GM23338 (cell line): ENCODE measurements around the gene PARD6B. TPM values are rescaled to one million over a fixed set of nuclear protein-coding genes. Genes with fewer than 3 reads are reported as not detected.
"Not testable (repeated sequence)": the region's sequence is repeated elsewhere in the genome, so short reads cannot be mapped to it uniquely, and the experiment has no call there.

Source experiments
- ATAC-seq: fragments of 200-7000 bp; cut with Tn5 transposase; 3 replicates; pipeline ENCODE4 v1.9.1; 2020
- DNase-seq: peaks from one replicate; pipeline ENCODE4 v3.0.0-alpha.2; 2015; ENCODE audit warnings: low spot score
- H2AFZ ChIP-seq: fragments of 200-600 bp; sonication (generic); 2 replicates; pipeline ENCODE4 v1.8.0; 2016; ENCODE audit warnings: antibody characterized with exemption, mild to moderate bottlenecking, moderate library complexity
- H3F3A ChIP-seq: fragments of 200-600 bp; sonication (generic); replicated peaks from 2 replicates; pipeline ENCODE4 v1.8.0; 2017; ENCODE audit warnings: antibody characterized with exemption, mixed run types, low read depth
- H3K27ac ChIP-seq: fragments of 200-600 bp; sonication (generic); 2 replicates; pipeline ENCODE4 v1.6.1; 2016; ENCODE audit warnings: low read depth
- H3K27me3 ChIP-seq: fragments of 200-600 bp; sonication (generic); 2 replicates; pipeline ENCODE4 v1.8.0; 2016; ENCODE audit warnings: mild to moderate bottlenecking, mixed run types, moderate library complexity; ENCODE audit not compliant: insufficient read depth
- H3K36me3 ChIP-seq: fragments of 200-600 bp; sonication (generic); 2 replicates; pipeline ENCODE4 v1.8.0; 2016; ENCODE audit warnings: mild to moderate bottlenecking; ENCODE audit not compliant: insufficient read depth
- H3K4me1 ChIP-seq: fragments of 200-600 bp; sonication (generic); 2 replicates; pipeline ENCODE4 v1.8.0; 2016; ENCODE audit warnings: mild to moderate bottlenecking, moderate library complexity; ENCODE audit not compliant: insufficient read depth
- H3K4me2 ChIP-seq: fragments of 200-600 bp; sonication (generic); 2 replicates; pipeline ENCODE4 v1.7.1; 2017; ENCODE audit warnings: mixed run types
- H3K4me3 ChIP-seq: fragments of 200-600 bp; sonication (generic); 2 replicates; pipeline ENCODE4 v1.6.1; 2016; ENCODE audit warnings: mixed run types
- H3K79me2 ChIP-seq: fragments of 200-600 bp; sonication (generic); replicated peaks from 2 replicates; pipeline ENCODE4 v1.8.0; 2017; ENCODE audit warnings: mild to moderate bottlenecking; ENCODE audit not compliant: insufficient read depth
- H3K9me2 ChIP-seq: fragments of 200-600 bp; sonication (generic); 2 replicates; pipeline ENCODE4 v1.8.0; 2017; ENCODE audit not compliant: insufficient read depth
- H4K20me1 ChIP-seq: fragments of 200-600 bp; sonication (generic); replicated peaks from 2 replicates; pipeline ENCODE4 v1.8.0; 2017; ENCODE audit warnings: mild to moderate bottlenecking; ENCODE audit not compliant: insufficient read depth
- H3K27ac Mint-ChIP-seq: 2 replicates; pipeline ENCODE4 v1.8.0; 2020; ENCODE audit warnings: inconsistent platforms, mild to moderate bottlenecking, moderate library complexity, mixed read lengths
- H3K27me3 Mint-ChIP-seq: 3 replicates; pipeline ENCODE4 v1.8.0; 2022; ENCODE audit warnings: low read depth, mild to moderate bottlenecking, moderate library complexity, mixed read lengths, inconsistent platforms; ENCODE audit not compliant: insufficient read depth, poor library complexity
- H3K36me3 Mint-ChIP-seq: 3 replicates; pipeline ENCODE4 v1.8.0; 2021; ENCODE audit warnings: low read depth, mild to moderate bottlenecking, inconsistent platforms, moderate library complexity, mixed read lengths
- H3K4me1 Mint-ChIP-seq: 3 replicates; pipeline ENCODE4 v1.8.0; 2020; ENCODE audit warnings: mild to moderate bottlenecking, inconsistent platforms, mixed read lengths
- H3K4me3 Mint-ChIP-seq: 3 replicates; pipeline ENCODE4 v1.8.0; 2021; ENCODE audit warnings: moderate library complexity, mild to moderate bottlenecking, inconsistent platforms, mixed read lengths
- H3K9me3 Mint-ChIP-seq: 3 replicates; pipeline ENCODE4 v1.8.0; 2020; ENCODE audit warnings: moderate library complexity, mild to moderate bottlenecking, inconsistent platforms, mixed read lengths
- EZH2 ChIP-seq: fragments of 200-600 bp; sonication (generic); IDR thresholded peaks from one replicate; pipeline ENCODE4 v1.8.0; 2017; ENCODE audit warnings: antibody characterized with exemption, mild to moderate bottlenecking, low read depth; ENCODE audit not compliant: unreplicated experiment
- polyA plus RNA-seq: library from polyadenylated mRNA; unstranded; fragments of >200 nt; fragmentation: Nextera tagmentation; extraction: Ambion mirVana; gene quantifications from 2 replicates; pipeline ENCODE4 v1.2.1, GENCODE V29; 2016
- total RNA-seq: library from RNA; depleted of rRNA; stranded (reverse); fragments of >200 nt; shearing (Covaris generic); gene quantifications from 2 replicates; pipeline ENCODE4 v1.2.3, GENCODE V29; 2014
- TF ChIP-seq, protein P1 (sequence below): fragments of 250-450 bp; sonication (Bioruptor Pico); IDR thresholded peaks from 2 replicates; pipeline ENCODE4 v1.5.0; 2020; ENCODE audit warnings: mild to moderate bottlenecking, moderate library complexity
- TF ChIP-seq, protein P2 (sequence below), 2 experiments: fragments of 200-600 bp in 1 of 2; sonication (generic) in 1 of 2; conservative IDR thresholded peaks; 2 replicates each; pipeline versions ENCODE4 v1.5.1 to v1.6.1; 2016 to 2017; ENCODE audit warnings: antibody characterized with exemption in 2 of 2, low read depth in 2 of 2, mild to moderate bottlenecking in 2 of 2, moderate library complexity in 1 of 2

PARD6B gene
- total and polyA plus RNA-seq, 2 experiments from 2014 or later: 23.5 to 29.2 TPM

DNA sequence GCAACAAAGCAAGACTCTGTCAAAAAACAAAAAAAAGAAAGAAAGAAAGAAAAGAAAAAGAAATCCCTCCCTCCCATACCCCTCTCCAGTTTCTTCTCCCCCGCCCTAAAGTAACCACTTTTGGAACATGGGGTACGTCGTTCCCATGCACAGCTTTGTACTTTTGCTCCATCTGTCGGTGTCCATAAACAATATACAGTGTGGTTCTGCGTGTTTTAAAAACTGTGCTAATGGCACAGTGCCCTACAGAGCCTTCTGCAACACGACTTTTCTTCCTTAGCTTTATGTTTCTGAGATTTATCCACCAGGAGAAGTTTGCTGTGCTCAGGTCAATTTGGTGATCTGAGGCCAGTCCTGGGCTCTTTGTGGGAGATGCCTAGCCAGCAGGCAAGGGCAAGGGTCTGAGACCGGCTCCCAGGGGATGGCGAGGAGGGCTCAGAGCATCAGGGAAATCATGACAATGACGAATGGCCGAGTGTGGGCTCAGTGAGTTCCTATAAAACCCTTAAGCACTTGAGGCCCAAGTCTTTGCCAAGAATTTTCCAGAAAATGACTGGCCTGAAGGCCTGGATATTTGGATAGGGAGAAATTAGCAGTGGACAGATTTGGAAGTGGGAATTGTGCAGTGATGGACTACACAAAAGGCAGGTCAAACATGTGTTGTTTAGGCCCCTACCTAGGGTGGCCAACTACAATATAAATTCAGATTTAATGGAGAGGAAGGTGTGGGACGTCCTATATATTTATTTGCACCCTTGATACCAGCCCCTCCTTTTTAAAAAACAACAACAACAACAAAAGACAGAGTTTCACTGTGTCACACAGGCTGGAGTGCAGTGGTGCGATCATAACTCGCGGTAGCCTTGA is 61.6 kb downstream of the PARD6B start (continued):
- TF ChIP-seq, protein P1, sequence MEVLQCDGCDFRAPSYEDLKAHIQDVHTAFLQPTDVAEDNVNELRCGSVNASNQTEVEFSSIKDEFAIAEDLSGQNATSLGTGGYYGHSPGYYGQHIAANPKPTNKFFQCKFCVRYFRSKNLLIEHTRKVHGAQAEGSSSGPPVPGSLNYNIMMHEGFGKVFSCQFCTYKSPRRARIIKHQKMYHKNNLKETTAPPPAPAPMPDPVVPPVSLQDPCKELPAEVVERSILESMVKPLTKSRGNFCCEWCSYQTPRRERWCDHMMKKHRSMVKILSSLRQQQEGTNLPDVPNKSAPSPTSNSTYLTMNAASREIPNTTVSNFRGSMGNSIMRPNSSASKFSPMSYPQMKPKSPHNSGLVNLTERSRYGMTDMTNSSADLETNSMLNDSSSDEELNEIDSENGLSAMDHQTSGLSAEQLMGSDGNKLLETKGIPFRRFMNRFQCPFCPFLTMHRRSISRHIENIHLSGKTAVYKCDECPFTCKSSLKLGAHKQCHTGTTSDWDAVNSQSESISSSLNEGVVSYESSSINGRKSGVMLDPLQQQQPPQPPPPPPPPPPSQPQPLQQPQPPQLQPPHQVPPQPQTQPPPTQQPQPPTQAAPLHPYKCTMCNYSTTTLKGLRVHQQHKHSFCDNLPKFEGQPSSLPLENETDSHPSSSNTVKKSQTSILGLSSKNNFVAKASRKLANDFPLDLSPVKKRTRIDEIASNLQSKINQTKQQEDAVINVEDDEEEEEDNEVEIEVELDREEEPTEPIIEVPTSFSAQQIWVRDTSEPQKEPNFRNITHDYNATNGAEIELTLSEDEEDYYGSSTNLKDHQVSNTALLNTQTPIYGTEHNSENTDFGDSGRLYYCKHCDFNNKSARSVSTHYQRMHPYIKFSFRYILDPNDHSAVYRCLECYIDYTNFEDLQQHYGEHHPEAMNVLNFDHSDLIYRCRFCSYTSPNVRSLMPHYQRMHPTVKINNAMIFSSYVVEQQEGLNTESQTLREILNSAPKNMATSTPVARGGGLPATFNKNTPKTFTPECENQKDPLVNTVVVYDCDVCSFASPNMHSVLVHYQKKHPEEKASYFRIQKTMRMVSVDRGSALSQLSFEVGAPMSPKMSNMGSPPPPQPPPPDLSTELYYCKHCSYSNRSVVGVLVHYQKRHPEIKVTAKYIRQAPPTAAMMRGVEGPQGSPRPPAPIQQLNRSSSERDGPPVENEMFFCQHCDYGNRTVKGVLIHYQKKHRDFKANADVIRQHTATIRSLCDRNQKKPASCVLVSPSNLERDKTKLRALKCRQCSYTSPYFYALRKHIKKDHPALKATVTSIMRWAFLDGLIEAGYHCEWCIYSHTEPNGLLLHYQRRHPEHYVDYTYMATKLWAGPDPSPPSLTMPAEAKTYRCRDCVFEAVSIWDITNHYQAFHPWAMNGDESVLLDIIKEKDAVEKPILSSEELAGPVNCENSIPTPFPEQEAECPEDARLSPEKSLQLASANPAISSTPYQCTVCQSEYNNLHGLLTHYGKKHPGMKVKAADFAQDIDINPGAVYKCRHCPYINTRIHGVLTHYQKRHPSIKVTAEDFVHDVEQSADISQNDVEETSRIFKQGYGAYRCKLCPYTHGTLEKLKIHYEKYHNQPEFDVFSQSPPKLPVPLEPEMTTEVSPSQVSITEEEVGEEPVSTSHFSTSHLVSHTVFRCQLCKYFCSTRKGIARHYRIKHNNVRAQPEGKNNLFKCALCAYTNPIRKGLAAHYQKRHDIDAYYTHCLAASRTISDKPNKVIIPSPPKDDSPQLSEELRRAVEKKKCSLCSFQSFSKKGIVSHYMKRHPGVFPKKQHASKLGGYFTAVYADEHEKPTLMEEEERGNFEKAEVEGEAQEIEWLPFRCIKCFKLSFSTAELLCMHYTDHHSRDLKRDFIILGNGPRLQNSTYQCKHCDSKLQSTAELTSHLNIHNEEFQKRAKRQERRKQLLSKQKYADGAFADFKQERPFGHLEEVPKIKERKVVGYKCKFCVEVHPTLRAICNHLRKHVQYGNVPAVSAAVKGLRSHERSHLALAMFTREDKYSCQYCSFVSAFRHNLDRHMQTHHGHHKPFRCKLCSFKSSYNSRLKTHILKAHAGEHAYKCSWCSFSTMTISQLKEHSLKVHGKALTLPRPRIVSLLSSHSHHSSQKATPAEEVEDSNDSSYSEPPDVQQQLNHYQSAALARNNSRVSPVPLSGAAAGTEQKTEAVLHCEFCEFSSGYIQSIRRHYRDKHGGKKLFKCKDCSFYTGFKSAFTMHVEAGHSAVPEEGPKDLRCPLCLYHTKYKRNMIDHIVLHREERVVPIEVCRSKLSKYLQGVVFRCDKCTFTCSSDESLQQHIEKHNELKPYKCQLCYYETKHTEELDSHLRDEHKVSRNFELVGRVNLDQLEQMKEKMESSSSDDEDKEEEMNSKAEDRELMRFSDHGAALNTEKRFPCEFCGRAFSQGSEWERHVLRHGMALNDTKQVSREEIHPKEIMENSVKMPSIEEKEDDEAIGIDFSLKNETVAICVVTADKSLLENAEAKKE: no peak
- no peak for TF ChIP-seq EZH2

DNA sequence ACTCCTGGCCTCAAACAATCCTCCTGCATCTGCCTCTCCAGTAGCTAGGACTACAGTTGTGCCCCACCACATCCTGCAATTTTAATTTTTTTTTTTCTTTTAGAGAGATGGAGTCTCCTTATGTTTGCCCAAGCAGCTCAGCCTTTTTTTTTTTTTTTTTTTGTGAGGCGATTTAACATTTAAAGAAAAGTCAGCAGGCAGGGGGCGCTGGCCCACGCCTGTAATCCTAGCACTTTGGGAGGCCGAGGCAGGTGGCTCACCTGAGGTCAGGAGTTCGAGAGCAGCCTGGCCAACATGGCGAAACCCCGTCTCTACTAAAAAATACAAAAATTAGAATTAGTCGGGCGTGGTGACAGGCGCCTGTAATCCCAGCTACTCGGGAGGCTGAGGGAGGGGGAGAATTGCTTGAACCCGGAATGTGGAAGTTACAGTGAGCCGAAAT is 62.2 kb downstream of the PARD6B start:
- not testable (repeated sequence) for H3K9me3 Mint-ChIP-seq
- H3K4me3 Mint-ChIP-seq: peak overlapping the region; percentile 57; the same call in 2 of the 3 replicates
- peaks cover 12% of the 10 kb centered on the region for H3K27me3 Mint-ChIP-seq

More for the DNA sequence above, 62.2 kb downstream of the PARD6B start:
- not testable (repeated sequence) for H3K9me2 ChIP-seq, H3K27ac ChIP-seq, H3K36me3 Mint-ChIP-seq, H3K4me2 ChIP-seq, H3K27ac Mint-ChIP-seq, H3K36me3 ChIP-seq, ATAC-seq, H3K79me2 ChIP-seq, H4K20me1 ChIP-seq, H3K27me3 ChIP-seq
- Histone ChIP-seq H3F3A (peaks cover 15% of the 10 kb centered on the region; the same call in 1 of the 2 replicates), H2AFZ (0 out of 2 replicates have a peak overlapping the region, but pooled peaks have one; percentile 14), H3K4me3 (peak overlapping the region; percentile 88; the same call in 1 of the 2 replicates), H3K4me1 (peaks cover 16% of the 10 kb centered on the region)
- DNase-seq: peak; percentile 81
- TF ChIP-seq, protein P2, sequence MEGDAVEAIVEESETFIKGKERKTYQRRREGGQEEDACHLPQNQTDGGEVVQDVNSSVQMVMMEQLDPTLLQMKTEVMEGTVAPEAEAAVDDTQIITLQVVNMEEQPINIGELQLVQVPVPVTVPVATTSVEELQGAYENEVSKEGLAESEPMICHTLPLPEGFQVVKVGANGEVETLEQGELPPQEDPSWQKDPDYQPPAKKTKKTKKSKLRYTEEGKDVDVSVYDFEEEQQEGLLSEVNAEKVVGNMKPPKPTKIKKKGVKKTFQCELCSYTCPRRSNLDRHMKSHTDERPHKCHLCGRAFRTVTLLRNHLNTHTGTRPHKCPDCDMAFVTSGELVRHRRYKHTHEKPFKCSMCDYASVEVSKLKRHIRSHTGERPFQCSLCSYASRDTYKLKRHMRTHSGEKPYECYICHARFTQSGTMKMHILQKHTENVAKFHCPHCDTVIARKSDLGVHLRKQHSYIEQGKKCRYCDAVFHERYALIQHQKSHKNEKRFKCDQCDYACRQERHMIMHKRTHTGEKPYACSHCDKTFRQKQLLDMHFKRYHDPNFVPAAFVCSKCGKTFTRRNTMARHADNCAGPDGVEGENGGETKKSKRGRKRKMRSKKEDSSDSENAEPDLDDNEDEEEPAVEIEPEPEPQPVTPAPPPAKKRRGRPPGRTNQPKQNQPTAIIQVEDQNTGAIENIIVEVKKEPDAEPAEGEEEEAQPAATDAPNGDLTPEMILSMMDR (conservative IDR thresholded peaks at IDR 0.05; ENCODE audit: low read depth in 2 of 2): peak; percentile 65 to 77
- peaks cover 19% of the 10 kb centered on the region for H3K4me1 Mint-ChIP-seq
